Measurements from ENCODE around the gene FGR. TPM values are rescaled to one million over a fixed set of nuclear protein-coding genes. Genes with fewer than 3 reads are reported as not detected.

FGR gene
- total RNA-seq, 1 experiment from 2014 or later, result not detected

DNA sequence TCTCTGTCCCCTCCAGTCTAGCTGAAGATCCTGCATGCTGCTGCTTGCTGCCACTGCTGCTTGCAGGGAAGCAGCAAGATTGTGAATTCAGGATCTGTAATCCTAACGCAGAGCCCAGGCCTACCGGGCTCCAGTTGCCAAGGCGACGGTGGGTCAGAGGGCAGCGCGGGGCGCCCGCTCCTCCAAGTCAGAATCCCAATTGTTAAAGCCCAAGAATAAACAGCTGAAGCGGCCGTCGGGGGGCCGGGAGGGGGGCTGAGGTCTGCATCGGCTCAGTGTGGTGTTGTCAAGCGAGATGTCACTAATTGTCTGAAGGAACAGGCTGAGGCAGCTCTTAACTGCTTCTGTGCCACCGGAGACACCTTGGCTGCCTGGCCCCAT, 67.8 kb downstream of the FGR start:
- BruUV-seq (replicated peaks), result no TSS peak
- no peak for ATAC-seq
- 0 out of 2 replicates have a peak overlapping the region, but pooled peaks have one; percentile 64 for H3K9ac ChIP-seq (ENCODE audit: low read length)
- no peak overlapping the region for H3K4me3 ChIP-seq (replicated peaks in 1 of 2; ENCODE audit: low read depth in 1 of 2, low read length in 2 of 2)
- peak overlapping the region; percentile 58; the same call in 1 of the 2 replicates for H3K27ac ChIP-seq (ENCODE audit: low read depth, low read length)
- no peaks in the 10 kb centered on the region; the same call in 1 of the 2 replicates for H4K20me1 ChIP-seq (ENCODE audit: insufficient read depth)
- H3K4me2 ChIP-seq (ENCODE audit: low read length), result peak overlapping the region; percentile 15; the same call in 1 of the 2 replicates
- no peaks in the 10 kb centered on the region for H3K9me2 ChIP-seq (ENCODE audit: insufficient read depth)
- H2AFZ ChIP-seq (ENCODE audit: low read depth, low read length, poor library complexity, severe bottlenecking), result no peak overlapping the region
- peaks cover 54% of the 10 kb centered on the region for H3K79me2 ChIP-seq (ENCODE audit: insufficient read depth, low read length)
- CTCF ChIA-PET, result interaction anchor here (3.1 kb wide), 1 partner anchor 9 kb away, joined by 39 read pairs; no protein-coding TSS in a partner anchor
- RAD21 ChIA-PET (ENCODE audit: low non-redundant PET in 1 of 2, low total read pairs in 2 of 2, uncharacterized antibody in 2 of 2, unreplicated experiment in 2 of 2), result no interaction called here
- H3K27me3 ChIP-seq (ENCODE audit: insufficient read depth, low read length), result no peaks in the 10 kb centered on the region
- intact Hi-C loops (cut with micrococcal nuclease), result no loop called here
- no peaks in the 10 kb centered on the region; a peak in 1 of 4 replicates for H3K36me3 ChIP-seq (ENCODE audit: control insufficient read depth in 1 of 2, insufficient read depth in 2 of 2, low read length in 2 of 2)
- POLR2A ChIA-PET, result no interaction called here
- no peak for TF ChIP-seq CEBPB (IDR thresholded peaks at IDR 0.05; ENCODE audit: low read depth)
- no peak for TF ChIP-seq RAD21 (IDR thresholded peaks at IDR 0.05; ENCODE audit: low read depth)
- no peak for TF ChIP-seq POLR2AphosphoS5 (IDR thresholded peaks at IDR 0.05; ENCODE audit: low read depth, low read length)
- no peak for TF ChIP-seq EZH2 (IDR thresholded peaks at IDR 0.05)
- TF ChIP-seq, protein P1, sequence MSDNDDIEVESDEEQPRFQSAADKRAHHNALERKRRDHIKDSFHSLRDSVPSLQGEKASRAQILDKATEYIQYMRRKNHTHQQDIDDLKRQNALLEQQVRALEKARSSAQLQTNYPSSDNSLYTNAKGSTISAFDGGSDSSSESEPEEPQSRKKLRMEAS (IDR thresholded peaks at IDR 0.05), result no peak
- no peak for TF ChIP-seq SIN3A (IDR thresholded peaks at IDR 0.05; ENCODE audit: low read depth)
- no peak for TF ChIP-seq ZNF274 (IDR thresholded peaks at IDR 0.05; ENCODE audit: low read depth, low read length)
- no peak for TF ChIP-seq FOSL1 (IDR thresholded peaks at IDR 0.05; ENCODE audit: low read depth)
- no peak for TF ChIP-seq SRF (IDR thresholded peaks at IDR 0.05; ENCODE audit: low read depth)
- no peak for TF ChIP-seq TCF7L2 (IDR thresholded peaks at IDR 0.05; ENCODE audit: borderline replicate concordance, extremely low read depth, insufficient read depth, insufficient read length)
- TF ChIP-seq, protein P2, sequence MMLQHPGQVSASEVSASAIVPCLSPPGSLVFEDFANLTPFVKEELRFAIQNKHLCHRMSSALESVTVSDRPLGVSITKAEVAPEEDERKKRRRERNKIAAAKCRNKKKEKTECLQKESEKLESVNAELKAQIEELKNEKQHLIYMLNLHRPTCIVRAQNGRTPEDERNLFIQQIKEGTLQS (IDR thresholded peaks at IDR 0.05), result no peak
- peaks cover 67 to 95% of the 10 kb centered on the region in 2 experiments for H3K4me1 ChIP-seq (ENCODE audit: control insufficient read depth in 1 of 2, insufficient read depth in 2 of 2, low read length in 2 of 2)
- no peaks in the 10 kb centered on the region for H3K9me3 ChIP-seq (ENCODE audit: control insufficient read depth in 1 of 2, insufficient read depth in 1 of 2, low read depth in 1 of 2, low read length in 2 of 2)
- no peak for DNase-seq (ENCODE audit: low read depth, low spot score)
